GM23248 (cell line): ENCODE measurements around the gene ENOX1. TPM values are rescaled to one million over a fixed set of nuclear protein-coding genes. Genes with fewer than 3 reads are reported as not detected.
A peak's percentile ranks its signal among the peaks of the same experiment; 100 is the strongest.

Experiments
- DNase-seq: peaks from one replicate; pipeline ENCODE4 v3.0.0-alpha.2; 2015
- H2AFZ ChIP-seq: fragments of 200-600 bp; sonication (generic); 2 replicates; pipeline ENCODE4 v1.6.1; 2016; ENCODE audit warnings: antibody characterized with exemption
- H3F3A ChIP-seq: fragments of 200-600 bp; sonication (generic); 2 replicates; pipeline ENCODE4 v1.6.1; 2016; ENCODE audit warnings: mild to moderate bottlenecking, antibody characterized with exemption, mixed run types; ENCODE audit not compliant: insufficient read depth
- H3K27ac ChIP-seq: fragments of 200-600 bp; sonication (generic); 2 replicates; pipeline ENCODE4 v1.5.1; 2016; ENCODE audit warnings: mild to moderate bottlenecking
- H3K27me3 ChIP-seq: fragments of 200-600 bp; sonication (generic); replicated peaks from 2 replicates; pipeline ENCODE4 v1.6.1; 2016; ENCODE audit warnings: mild to moderate bottlenecking; ENCODE audit not compliant: insufficient read depth
- H3K36me3 ChIP-seq: fragments of 200-600 bp; sonication (generic); 2 replicates; pipeline ENCODE4 v1.6.1; 2016; ENCODE audit warnings: low read depth, mild to moderate bottlenecking
- H3K4me1 ChIP-seq: fragments of 200-600 bp; sonication (generic); 2 replicates; pipeline ENCODE4 v1.6.1; 2016; ENCODE audit warnings: mild to moderate bottlenecking; ENCODE audit not compliant: insufficient read depth
- H3K4me2 ChIP-seq: fragments of 200-600 bp; sonication (generic); one replicate; pipeline ENCODE4 v1.6.1; 2016; ENCODE audit warnings: mild to moderate bottlenecking; ENCODE audit not compliant: unreplicated experiment
- H3K4me3 ChIP-seq: fragments of 200-600 bp; sonication (generic); 2 replicates; pipeline ENCODE4 v1.5.1; 2016; ENCODE audit warnings: mild to moderate bottlenecking
- H3K79me2 ChIP-seq: fragments of 200-600 bp; sonication (generic); 2 replicates; pipeline ENCODE4 v1.6.1; 2016; ENCODE audit warnings: mild to moderate bottlenecking; ENCODE audit not compliant: insufficient read depth
- H3K9ac ChIP-seq: fragments of 200-600 bp; sonication (generic); 2 replicates; pipeline ENCODE4 v1.6.1; 2016; ENCODE audit warnings: mild to moderate bottlenecking
- H3K9me2 ChIP-seq: fragments of 200-600 bp; sonication (generic); 2 replicates; pipeline ENCODE4 v1.6.1; 2016; ENCODE audit warnings: mixed run types, mild to moderate bottlenecking, moderate library complexity; ENCODE audit not compliant: insufficient read depth
- H3K9me3 ChIP-seq: fragments of 200-600 bp; sonication (generic); one replicate; pipeline ENCODE4 v1.6.1; 2017; ENCODE audit warnings: low read depth
- H4K20me1 ChIP-seq: fragments of 200-600 bp; sonication (generic); 2 replicates; pipeline ENCODE4 v1.6.0; 2016; ENCODE audit not compliant: insufficient read depth
- EZH2 ChIP-seq: fragments of 200-600 bp; sonication (generic); IDR thresholded peaks from 2 replicates; pipeline ENCODE4 v1.6.1; 2018; ENCODE audit warnings: antibody characterized with exemption, mild to moderate bottlenecking; ENCODE audit not compliant: insufficient read depth, poor library complexity, severe bottlenecking
- EZH2phosphoT487 ChIP-seq: fragments of 200-600 bp; sonication (generic); IDR thresholded peaks from 2 replicates; pipeline ENCODE4 v1.6.1; 2018; ENCODE audit warnings: antibody characterized with exemption, moderate library complexity, mild to moderate bottlenecking, low read depth; ENCODE audit not compliant: insufficient read depth
- WGBS, 2 experiments: methylation state at CpG; one replicate each; pipeline ENCODE4 v1.1.6; 2015 to 2017; ENCODE audit warnings: low lambda C conversion rate in 2 of 2, low coverage in 1 of 2; ENCODE audit errors: missing lambda C conversion rate in 2 of 2; 5-methylcytosine and 5-hydroxymethylcytosine counted together
- in situ Hi-C: fragments of 300-500 bp; cut with MboI; formaldehyde crosslinking; loops from 2 replicates; pipeline ENCODE4 v1.15.0; 2020
- polyA plus RNA-seq: library from polyadenylated mRNA; unstranded; fragments of >200 nt; fragmentation: Nextera tagmentation; extraction: Ambion mirVana; gene quantifications from 2 replicates; pipeline ENCODE4 v1.2.1, GENCODE V29; 2016
- total RNA-seq: library from RNA; depleted of rRNA; stranded (reverse); fragments of >200 nt; shearing (Covaris generic); gene quantifications from 2 replicates; pipeline ENCODE4 v1.2.3, GENCODE V29; 2014

The ENOX1 gene
- total and polyA plus RNA-seq, 2 experiments from 2014 or later, result 1.8 to 3.2 TPM

GRCh38 chr13:43270130-43270830 is 516.5 kb downstream of the ENOX1 start:
- peaks cover 31% of the 10 kb centered on the region for H3F3A ChIP-seq
- no peaks in the 10 kb centered on the region for H4K20me1 ChIP-seq
- no peaks in the 10 kb centered on the region for H3K27me3 ChIP-seq
- no peaks in the 10 kb centered on the region for H3K9me3 ChIP-seq
- H2AFZ ChIP-seq, result no peak overlapping the region
- H3K9ac ChIP-seq, result no peak overlapping the region
- WGBS, 2 experiments, result 95 to 99% methylated on average over 4 of the region's 4 CpGs
- in situ Hi-C loops, result no loop called here
- peaks cover 46% of the 10 kb centered on the region for H3K4me1 ChIP-seq
- no peaks in the 10 kb centered on the region for H3K79me2 ChIP-seq
- no peak for DNase-seq
- H3K9me2 ChIP-seq, result no peaks in the 10 kb centered on the region
- H3K36me3 ChIP-seq, result no peaks in the 10 kb centered on the region
- H3K4me3 ChIP-seq, result no peak overlapping the region
- H3K27ac ChIP-seq, result no peak overlapping the region
- no peak for TF ChIP-seq EZH2phosphoT487
- TF ChIP-seq EZH2, result no peak
- no peak overlapping the region for H3K4me2 ChIP-seq

DNA sequence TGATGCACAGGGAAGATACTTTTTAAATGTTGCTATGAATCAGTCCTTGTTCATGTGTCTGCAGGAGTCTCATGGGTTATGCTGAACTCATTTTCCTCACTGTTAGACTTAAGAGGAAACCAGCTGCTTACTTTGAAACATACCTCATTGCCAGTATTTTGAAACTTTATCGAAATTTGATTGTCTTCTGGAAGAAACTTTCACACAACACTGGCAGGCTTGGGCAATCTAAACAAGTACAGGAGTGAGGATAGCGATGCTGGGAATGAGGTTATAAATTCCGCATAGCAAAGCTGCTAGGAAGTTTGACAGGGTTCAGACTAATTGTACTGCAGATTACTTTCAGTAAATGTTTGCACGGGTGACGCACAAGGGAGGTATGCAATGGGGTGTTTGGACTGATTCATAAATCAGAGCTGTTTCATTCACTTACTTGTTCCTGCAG is 517.7 kb downstream of the ENOX1 start:
- WGBS, 2 experiments, result 0 to 1% methylated on average over 5 of the region's 5 CpGs

DNA sequence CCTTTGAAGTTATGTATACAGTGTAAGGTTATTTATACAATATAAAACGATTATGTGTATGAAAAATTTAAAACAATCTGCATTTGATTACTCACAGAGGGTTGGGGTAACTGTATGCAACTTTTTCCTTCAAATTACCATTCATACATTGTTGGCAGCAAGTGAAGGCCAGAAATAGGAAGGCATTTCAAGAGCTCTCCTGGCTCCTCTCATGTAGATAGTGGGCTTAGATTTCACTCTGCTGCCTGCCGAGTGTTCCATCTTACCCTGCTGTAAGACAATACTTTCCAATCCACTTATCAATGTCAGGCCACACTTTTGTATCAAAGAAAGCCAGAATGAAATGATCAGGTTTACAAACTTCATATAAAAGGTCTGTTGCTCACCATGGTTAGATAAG is 518.1 kb downstream of the ENOX1 start:
- Histone ChIP-seq H3K4me3 (peak overlapping the region; percentile 35), H3K9me2 (no peaks in the 10 kb centered on the region), H2AFZ (peak overlapping the region; percentile 15; the same call in 1 of the 2 replicates), H3F3A (peaks cover 31% of the 10 kb centered on the region), H3K9ac (peak overlapping the region; percentile 53), H3K27me3 (no peaks in the 10 kb centered on the region), H4K20me1 (no peaks in the 10 kb centered on the region), H3K4me2 (peak overlapping the region; percentile 82), H3K9me3 (no peaks in the 10 kb centered on the region), H3K36me3 (no peaks in the 10 kb centered on the region), H3K4me1 (peaks cover 45% of the 10 kb centered on the region), H3K79me2 (no peaks in the 10 kb centered on the region), H3K27ac (peak overlapping the region; percentile 76)
- DNase-seq, result no peak
- in situ Hi-C loops, result no loop called here
- TF ChIP-seq EZH2 (no peak), EZH2phosphoT487 (no peak)
- WGBS, 2 experiments, result 39 to 41% methylated on average over 2 of the region's 2 CpGs

More for the DNA sequence above, 517.7 kb downstream of the ENOX1 start:
- Histone ChIP-seq H3K4me2 (peak overlapping the region; percentile 82), H3K79me2 (no peaks in the 10 kb centered on the region), H3K9me3 (no peaks in the 10 kb centered on the region), H2AFZ (0 out of 2 replicates have a peak overlapping the region, but pooled peaks have one; percentile 15), H3K4me3 (peak overlapping the region; percentile 35), H3K9me2 (no peaks in the 10 kb centered on the region), H3K4me1 (peaks cover 46% of the 10 kb centered on the region), H4K20me1 (no peaks in the 10 kb centered on the region), H3K27me3 (no peaks in the 10 kb centered on the region), H3K27ac (peak overlapping the region; percentile 76), H3K36me3 (no peaks in the 10 kb centered on the region), H3K9ac (peak overlapping the region; percentile 53), H3F3A (peaks cover 31% of the 10 kb centered on the region)
- peak; percentile 92 for DNase-seq
- TF ChIP-seq EZH2phosphoT487, result 0 out of 2 replicates have a peak, but pooled peaks have one; percentile 49
- no peak for TF ChIP-seq EZH2
- in situ Hi-C loops, result no loop called here

- H3K9me3 ChIP-seq, result no peaks in the 10 kb centered on the region
- H3K9me2 ChIP-seq, result no peaks in the 10 kb centered on the region
- peaks cover 38% of the 10 kb centered on the region for H3K4me1 ChIP-seq
- H3K27ac ChIP-seq, result peak overlapping the region; percentile 76
- WGBS, 2 experiments, result 88 to 90% methylated on average over 3 of the region's 3 CpGs
- in situ Hi-C loops, result no loop called here
- peaks cover 31% of the 10 kb centered on the region for H3F3A ChIP-seq
- no peak for TF ChIP-seq EZH2
- TF ChIP-seq EZH2phosphoT487, result no peak
- 0 out of 2 replicates have a peak overlapping the region, but pooled peaks have one; percentile 35 for H3K4me3 ChIP-seq
- no peaks in the 10 kb centered on the region for H4K20me1 ChIP-seq
- H2AFZ ChIP-seq, result 0 out of 2 replicates have a peak overlapping the region, but pooled peaks have one; percentile 1
- peak overlapping the region; percentile 82 for H3K4me2 ChIP-seq
- no peak overlapping the region for H3K9ac ChIP-seq
- H3K79me2 ChIP-seq, result no peaks in the 10 kb centered on the region
- H3K27me3 ChIP-seq, result no peaks in the 10 kb centered on the region
- DNase-seq, result no peak
- no peaks in the 10 kb centered on the region for H3K36me3 ChIP-seq
Observed at GRCh38 chr13:43267916-43268315, 518.9 kb downstream of the ENOX1 start.
